OCI-LY7 (cell line): ENCODE measurements around the gene ITGAD.

Experiments
- EZH2phosphoT487 ChIP-seq: fragments of 200-600 bp; sonication (generic); IDR thresholded peaks from 2 replicates; pipeline ENCODE4 v1.6.1; 2018; ENCODE audit warnings: low read depth, borderline replicate concordance, mild to moderate bottlenecking, mixed run types, antibody characterized with exemption, low read length, moderate library complexity, mixed read lengths
- TF ChIP-seq, protein P1 (sequence below): fragments of 200-600 bp; sonication (generic); conservative IDR thresholded peaks from 2 replicates; pipeline ENCODE4 v1.5.1; 2014; ENCODE audit warnings: mild to moderate bottlenecking, antibody characterized with exemption, low read length, moderate library complexity, mixed read lengths

DNA sequence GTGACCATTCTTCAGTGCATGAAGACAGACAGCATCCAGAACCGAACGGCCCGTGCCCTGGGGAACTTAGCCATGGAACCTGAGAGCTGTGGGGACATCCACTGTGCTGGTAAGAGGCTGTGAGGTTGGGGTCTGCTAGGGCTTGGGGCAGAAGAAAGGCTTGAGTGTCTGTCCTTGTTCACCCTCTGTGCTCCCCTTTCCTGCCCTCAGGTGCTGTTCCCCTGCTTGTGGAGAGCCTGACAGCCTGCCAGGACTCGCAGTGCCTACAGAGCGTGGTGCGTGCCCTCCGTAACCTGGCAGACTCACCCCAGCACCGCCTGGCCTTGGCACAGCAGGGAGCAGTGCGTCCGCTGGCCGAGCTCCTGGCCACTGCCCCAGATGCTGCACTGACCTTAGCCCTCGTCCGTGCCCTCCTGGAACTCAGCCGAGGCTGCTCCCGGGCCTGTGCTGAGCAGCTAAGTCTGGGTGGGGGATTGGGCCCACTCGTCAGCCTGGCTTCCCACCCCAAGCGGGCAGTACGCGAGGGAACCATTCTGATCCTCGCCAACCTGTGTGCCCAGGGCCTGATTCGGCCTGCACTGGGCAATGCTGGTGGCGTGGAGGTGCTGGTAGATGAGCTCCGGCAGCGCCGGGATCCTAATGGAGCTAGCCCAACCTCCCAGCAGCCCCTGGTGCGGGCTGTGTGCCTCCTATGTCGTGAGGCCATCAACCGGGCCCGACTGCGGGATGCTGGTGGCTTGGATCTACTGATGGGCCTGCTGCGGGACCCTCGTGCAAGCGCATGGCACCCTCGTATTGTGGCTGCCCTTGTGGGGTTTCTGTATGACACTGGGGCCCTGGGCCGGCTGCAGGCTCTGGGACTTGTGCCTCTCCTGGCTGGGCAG, 69.0 kb downstream of the ITGAD start:
- TF ChIP-seq, protein P1, sequence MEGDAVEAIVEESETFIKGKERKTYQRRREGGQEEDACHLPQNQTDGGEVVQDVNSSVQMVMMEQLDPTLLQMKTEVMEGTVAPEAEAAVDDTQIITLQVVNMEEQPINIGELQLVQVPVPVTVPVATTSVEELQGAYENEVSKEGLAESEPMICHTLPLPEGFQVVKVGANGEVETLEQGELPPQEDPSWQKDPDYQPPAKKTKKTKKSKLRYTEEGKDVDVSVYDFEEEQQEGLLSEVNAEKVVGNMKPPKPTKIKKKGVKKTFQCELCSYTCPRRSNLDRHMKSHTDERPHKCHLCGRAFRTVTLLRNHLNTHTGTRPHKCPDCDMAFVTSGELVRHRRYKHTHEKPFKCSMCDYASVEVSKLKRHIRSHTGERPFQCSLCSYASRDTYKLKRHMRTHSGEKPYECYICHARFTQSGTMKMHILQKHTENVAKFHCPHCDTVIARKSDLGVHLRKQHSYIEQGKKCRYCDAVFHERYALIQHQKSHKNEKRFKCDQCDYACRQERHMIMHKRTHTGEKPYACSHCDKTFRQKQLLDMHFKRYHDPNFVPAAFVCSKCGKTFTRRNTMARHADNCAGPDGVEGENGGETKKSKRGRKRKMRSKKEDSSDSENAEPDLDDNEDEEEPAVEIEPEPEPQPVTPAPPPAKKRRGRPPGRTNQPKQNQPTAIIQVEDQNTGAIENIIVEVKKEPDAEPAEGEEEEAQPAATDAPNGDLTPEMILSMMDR: no peak
- no peak for TF ChIP-seq EZH2phosphoT487
